ENCODE data around the gene AKIP1. TPM values are rescaled to one million over a fixed set of nuclear protein-coding genes. Genes with fewer than 3 reads are reported as not detected.

AKIP1 gene
- total RNA-seq, 4 donors from 2014 or later = 2.6 to 32.7 (median 14.6) TPM

DNA sequence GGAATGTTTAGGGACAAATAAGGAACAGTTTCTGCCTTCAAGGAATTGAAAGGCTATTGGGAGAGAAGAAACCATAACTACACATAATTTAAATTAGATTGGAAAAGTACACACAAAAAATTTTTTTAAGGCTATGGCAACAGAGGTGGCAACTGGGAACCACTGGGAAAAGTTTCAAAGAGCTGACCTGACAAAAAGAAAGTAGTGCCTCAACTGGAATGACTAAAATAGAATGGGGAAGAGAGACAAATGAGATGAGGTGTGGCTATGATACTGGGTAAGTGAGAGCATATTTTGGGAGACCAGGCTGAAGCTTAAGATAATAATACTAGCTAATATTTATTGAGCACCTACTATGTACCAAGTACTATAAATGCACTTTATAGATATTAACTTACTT, 2.9 kb upstream of the AKIP1 start:
- no peaks in the 10 kb centered on the region for H3K9me3 ChIP-seq
- no peak overlapping the region for H3K4me3 ChIP-seq
- H3K4me1 ChIP-seq = peaks cover 0 to 3% of the 10 kb centered on the region in 2 donors
- H3K27ac ChIP-seq = no peak overlapping the region
- H3K36me3 ChIP-seq = no peaks in the 10 kb centered on the region
- no peaks in the 10 kb centered on the region for H3K27me3 ChIP-seq
- no peak for DNase-seq
- TF ChIP-seq POLR2A (IDR thresholded peaks at IDR 0.05) = no peak
- TF ChIP-seq, protein P1, sequence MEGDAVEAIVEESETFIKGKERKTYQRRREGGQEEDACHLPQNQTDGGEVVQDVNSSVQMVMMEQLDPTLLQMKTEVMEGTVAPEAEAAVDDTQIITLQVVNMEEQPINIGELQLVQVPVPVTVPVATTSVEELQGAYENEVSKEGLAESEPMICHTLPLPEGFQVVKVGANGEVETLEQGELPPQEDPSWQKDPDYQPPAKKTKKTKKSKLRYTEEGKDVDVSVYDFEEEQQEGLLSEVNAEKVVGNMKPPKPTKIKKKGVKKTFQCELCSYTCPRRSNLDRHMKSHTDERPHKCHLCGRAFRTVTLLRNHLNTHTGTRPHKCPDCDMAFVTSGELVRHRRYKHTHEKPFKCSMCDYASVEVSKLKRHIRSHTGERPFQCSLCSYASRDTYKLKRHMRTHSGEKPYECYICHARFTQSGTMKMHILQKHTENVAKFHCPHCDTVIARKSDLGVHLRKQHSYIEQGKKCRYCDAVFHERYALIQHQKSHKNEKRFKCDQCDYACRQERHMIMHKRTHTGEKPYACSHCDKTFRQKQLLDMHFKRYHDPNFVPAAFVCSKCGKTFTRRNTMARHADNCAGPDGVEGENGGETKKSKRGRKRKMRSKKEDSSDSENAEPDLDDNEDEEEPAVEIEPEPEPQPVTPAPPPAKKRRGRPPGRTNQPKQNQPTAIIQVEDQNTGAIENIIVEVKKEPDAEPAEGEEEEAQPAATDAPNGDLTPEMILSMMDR (IDR thresholded peaks at IDR 0.05) = no peak
- intact Hi-C loops (cut with DNase I; ENCODE audit: low total_unique reads) = no loop called here

DNA sequence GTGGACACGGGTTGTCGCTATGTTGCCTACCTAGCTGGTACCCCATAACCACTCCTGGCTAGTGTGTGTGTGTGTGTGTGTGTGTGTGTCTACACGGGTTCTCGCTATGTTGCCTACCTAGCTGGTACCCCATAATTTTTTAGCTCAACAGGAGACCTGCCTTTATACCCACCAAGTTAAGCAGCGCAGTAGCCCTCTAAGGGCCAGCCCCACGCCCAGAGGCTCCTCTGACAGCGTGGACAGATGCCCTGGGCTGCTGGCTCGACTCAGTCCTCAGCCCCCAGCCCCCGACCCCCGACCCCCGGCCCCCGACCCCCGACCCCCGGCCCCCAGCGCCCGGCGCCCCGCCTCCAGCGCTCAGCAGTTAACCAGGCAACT, 351 bp upstream of the AKIP1 start:
- no peak for DNase-seq
- Histone ChIP-seq H3K4me1 (peaks cover 0 to 8% of the 10 kb centered on the region in 2 donors), H3K4me3 (peak overlapping the region; percentile 76 to 99), H3K27me3 (no peaks in the 10 kb centered on the region), H3K27ac (peak overlapping the region; percentile 94 to 97), H3K36me3 (no peaks in the 10 kb centered on the region), H3K9me3 (no peaks in the 10 kb centered on the region)
- intact Hi-C loops (cut with DNase I; ENCODE audit: low total_unique reads) = no loop called here
- TF ChIP-seq, protein P1 (IDR thresholded peaks at IDR 0.05) = no peak

DNA sequence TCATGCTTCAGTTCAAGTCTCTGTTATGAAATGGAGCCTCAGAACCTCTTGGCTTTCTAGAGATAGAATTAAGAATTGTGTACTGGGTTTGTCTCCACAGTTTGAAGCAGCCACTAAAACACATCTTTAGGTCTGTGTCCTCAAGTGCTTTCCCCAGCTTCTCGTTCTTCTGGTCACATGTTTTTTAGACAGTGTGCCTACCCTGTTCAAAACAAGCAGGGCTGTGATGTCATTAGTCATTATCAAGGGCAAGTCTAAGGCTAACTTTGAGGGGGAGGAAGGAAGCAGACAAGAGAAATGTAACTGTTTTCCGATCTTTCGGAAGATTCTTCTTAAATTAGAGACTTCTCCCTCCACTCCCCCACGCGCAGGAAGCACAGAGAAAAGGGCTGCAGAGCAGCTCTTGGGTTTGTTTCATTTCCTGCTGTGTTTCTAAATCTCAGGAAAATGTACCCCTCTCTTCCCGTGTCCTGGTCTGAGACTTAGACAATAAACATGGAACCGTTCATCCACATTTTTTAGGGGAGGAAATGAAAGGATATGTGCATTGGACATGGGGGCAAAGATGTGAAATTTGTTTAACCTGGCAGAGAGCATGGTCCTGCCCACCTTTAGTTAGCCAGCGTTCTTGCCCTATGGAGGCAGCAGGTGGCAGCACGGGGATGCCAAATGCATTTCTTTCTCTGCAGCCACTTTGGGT, 3.1 kb downstream of the AKIP1 start:
- H3K4me1 ChIP-seq = peaks cover 0 to 8% of the 10 kb centered on the region in 2 donors
- DNase-seq = peak; percentile 34 to 36
- H3K27ac ChIP-seq = peak overlapping the region; percentile 73 to 89
- TF ChIP-seq, protein P1 (IDR thresholded peaks at IDR 0.05) = peak; percentile 54 to 65 (median 58)
- TF ChIP-seq POLR2A (IDR thresholded peaks at IDR 0.05) = peak in 1 of 2 donors; percentile 33
- peak overlapping the region in 1 of 2 donors; percentile 20 for H3K4me3 ChIP-seq
- intact Hi-C loops (cut with DNase I; ENCODE audit: low total_unique reads) = no loop called here
- no peaks in the 10 kb centered on the region for H3K9me3 ChIP-seq
- H3K36me3 ChIP-seq = no peaks in the 10 kb centered on the region
- no peaks in the 10 kb centered on the region for H3K27me3 ChIP-seq

DNA sequence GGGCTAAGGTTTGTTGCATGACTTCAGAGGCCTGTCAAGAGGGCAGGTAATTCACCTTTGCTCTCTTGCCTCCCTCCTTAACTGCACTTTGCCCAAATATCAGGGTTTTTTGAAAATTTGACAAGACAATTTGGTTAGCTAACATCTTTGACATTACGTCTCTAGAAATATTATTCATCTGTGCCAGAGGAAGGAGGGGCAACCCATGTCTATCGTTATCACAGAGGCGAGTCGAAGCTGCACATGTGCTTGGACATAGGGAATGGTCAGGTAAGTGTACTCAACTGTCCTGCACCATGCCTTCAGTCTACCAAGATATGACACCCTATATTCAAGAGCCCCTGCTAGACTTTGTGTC, 3.7 kb downstream of the AKIP1 start:
- Histone ChIP-seq H3K4me1 (peaks cover 0 to 8% of the 10 kb centered on the region in 2 donors), H3K4me3 (peak overlapping the region in 1 of 2 donors; percentile 20), H3K27ac (peak overlapping the region; percentile 73 to 89), H3K36me3 (no peaks in the 10 kb centered on the region), H3K27me3 (no peaks in the 10 kb centered on the region), H3K9me3 (no peaks in the 10 kb centered on the region)
- intact Hi-C loops (cut with DNase I; ENCODE audit: low total_unique reads) = no loop called here
- TF ChIP-seq, protein P1 (IDR thresholded peaks at IDR 0.05) = no peak
- TF ChIP-seq POLR2A (IDR thresholded peaks at IDR 0.05) = no peak
- DNase-seq = no peak

DNA sequence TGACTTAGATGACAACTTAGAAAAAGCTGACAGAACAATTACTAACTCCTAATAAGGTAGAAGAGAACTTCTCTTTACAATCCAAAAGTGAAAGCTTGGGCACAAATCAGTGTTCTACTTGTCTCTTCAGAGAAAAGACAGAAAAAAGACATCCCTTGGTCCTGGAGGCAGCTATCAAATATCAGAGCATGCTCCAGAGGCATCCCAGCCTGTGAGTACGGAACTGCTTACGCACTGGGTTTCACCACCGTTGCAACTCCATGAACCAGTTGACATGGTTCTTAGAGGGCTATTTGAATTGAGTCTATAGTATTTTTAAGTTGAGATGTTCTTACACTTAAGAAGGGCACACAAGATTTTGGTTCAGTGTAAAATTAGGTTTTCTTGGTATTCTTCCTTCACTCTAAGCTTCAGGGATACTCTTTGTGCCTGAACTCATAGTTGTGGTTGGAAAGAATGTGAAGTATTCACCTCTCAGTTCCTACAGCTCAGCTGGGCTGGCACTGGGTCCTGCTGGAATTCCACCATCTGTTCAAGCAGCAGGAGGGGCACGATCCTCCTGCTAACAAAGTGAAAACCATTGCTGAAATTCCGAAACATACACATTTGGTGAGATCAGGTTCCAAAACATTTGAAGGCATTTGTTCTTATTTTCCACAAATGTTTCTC, 6.3 kb downstream of the AKIP1 start:
- peaks cover 0 to 6% of the 10 kb centered on the region in 2 donors for H3K4me1 ChIP-seq
- intact Hi-C loops (cut with DNase I; ENCODE audit: low total_unique reads) = no loop called here
- H3K27ac ChIP-seq = peak overlapping the region; percentile 31 to 57
- DNase-seq = peak in 1 of 2 donors; percentile 34
- H3K9me3 ChIP-seq = no peaks in the 10 kb centered on the region
- no peak for TF ChIP-seq POLR2A (IDR thresholded peaks at IDR 0.05)
- TF ChIP-seq, protein P1 (IDR thresholded peaks at IDR 0.05) = no peak
- no peaks in the 10 kb centered on the region for H3K27me3 ChIP-seq
- no peaks in the 10 kb centered on the region for H3K36me3 ChIP-seq
- no peak overlapping the region for H3K4me3 ChIP-seq
